ENCODE data around the gene DNAH14.
"Not testable (repeated sequence)": the region's sequence is repeated elsewhere in the genome, so short reads cannot be mapped to it uniquely, and the experiment has no call there.

DNAH14 gene

GRCh38 chr1:225329041-225329440 lies 399.6 kb downstream of the DNAH14 start:
- no peak for DNase-seq (ENCODE audit: extremely low read depth, insufficient read length)
- H3K36me3 ChIP-seq (ENCODE audit: control insufficient read depth, insufficient read depth, low read length): no peaks in the 10 kb centered on the region
- H3K27me3 ChIP-seq (replicated peaks; ENCODE audit: control insufficient read depth, insufficient read depth, low read length): no peaks in the 10 kb centered on the region
- TF ChIP-seq, protein P1, sequence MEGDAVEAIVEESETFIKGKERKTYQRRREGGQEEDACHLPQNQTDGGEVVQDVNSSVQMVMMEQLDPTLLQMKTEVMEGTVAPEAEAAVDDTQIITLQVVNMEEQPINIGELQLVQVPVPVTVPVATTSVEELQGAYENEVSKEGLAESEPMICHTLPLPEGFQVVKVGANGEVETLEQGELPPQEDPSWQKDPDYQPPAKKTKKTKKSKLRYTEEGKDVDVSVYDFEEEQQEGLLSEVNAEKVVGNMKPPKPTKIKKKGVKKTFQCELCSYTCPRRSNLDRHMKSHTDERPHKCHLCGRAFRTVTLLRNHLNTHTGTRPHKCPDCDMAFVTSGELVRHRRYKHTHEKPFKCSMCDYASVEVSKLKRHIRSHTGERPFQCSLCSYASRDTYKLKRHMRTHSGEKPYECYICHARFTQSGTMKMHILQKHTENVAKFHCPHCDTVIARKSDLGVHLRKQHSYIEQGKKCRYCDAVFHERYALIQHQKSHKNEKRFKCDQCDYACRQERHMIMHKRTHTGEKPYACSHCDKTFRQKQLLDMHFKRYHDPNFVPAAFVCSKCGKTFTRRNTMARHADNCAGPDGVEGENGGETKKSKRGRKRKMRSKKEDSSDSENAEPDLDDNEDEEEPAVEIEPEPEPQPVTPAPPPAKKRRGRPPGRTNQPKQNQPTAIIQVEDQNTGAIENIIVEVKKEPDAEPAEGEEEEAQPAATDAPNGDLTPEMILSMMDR (IDR thresholded peaks at IDR 0.05; ENCODE audit: insufficient read depth, low read length, poor library complexity, severe bottlenecking): no peak
- H3K4me3 ChIP-seq (replicated peaks; ENCODE audit: low read depth, low read length): no peak overlapping the region

GRCh38 chr1:225329996-225330395 lies 400.5 kb downstream of the DNAH14 start:
- H3K36me3 ChIP-seq (ENCODE audit: control insufficient read depth, insufficient read depth, low read length); H3K27me3 ChIP-seq (replicated peaks; ENCODE audit: control insufficient read depth, insufficient read depth, low read length); DNase-seq (ENCODE audit: extremely low read depth, insufficient read length); H3K4me3 ChIP-seq (replicated peaks; ENCODE audit: low read depth, low read length): not testable (repeated sequence)

GRCh38 chr1:225332686-225333085 lies 403.2 kb downstream of the DNAH14 start:
- Histone ChIP-seq H3K27me3 (replicated peaks; ENCODE audit: control insufficient read depth, insufficient read depth, low read length) (no peaks in the 10 kb centered on the region), H3K36me3 (ENCODE audit: control insufficient read depth, insufficient read depth, low read length) (no peaks in the 10 kb centered on the region), H3K4me3 (replicated peaks; ENCODE audit: low read depth, low read length) (no peak overlapping the region)
- DNase-seq (ENCODE audit: extremely low read depth, insufficient read length): no peak
- TF ChIP-seq, protein P1 (IDR thresholded peaks at IDR 0.05; ENCODE audit: insufficient read depth, low read length, poor library complexity, severe bottlenecking): no peak

GRCh38 chr1:225335098-225335778 lies 405.8 kb downstream of the DNAH14 start:
- H3K36me3 ChIP-seq (ENCODE audit: control insufficient read depth, insufficient read depth, low read length); H3K4me3 ChIP-seq (replicated peaks; ENCODE audit: low read depth, low read length); H3K27me3 ChIP-seq (replicated peaks; ENCODE audit: control insufficient read depth, insufficient read depth, low read length); DNase-seq (ENCODE audit: extremely low read depth, insufficient read length): not testable (repeated sequence)

- Histone ChIP-seq H3K27me3 (replicated peaks; ENCODE audit: control insufficient read depth, insufficient read depth, low read length) (no peaks in the 10 kb centered on the region), H3K36me3 (ENCODE audit: control insufficient read depth, insufficient read depth, low read length) (no peaks in the 10 kb centered on the region), H3K4me3 (replicated peaks; ENCODE audit: low read depth, low read length) (no peak overlapping the region)
- TF ChIP-seq, protein P1 (IDR thresholded peaks at IDR 0.05; ENCODE audit: insufficient read depth, low read length, poor library complexity, severe bottlenecking): no peak
- DNase-seq (ENCODE audit: extremely low read depth, insufficient read length): no peak
Measured at GRCh38 chr1:225338545-225338944, 409.1 kb downstream of the DNAH14 start.

GRCh38 chr1:225341642-225342041 lies 412.2 kb downstream of the DNAH14 start:
- Histone ChIP-seq H3K4me3 (replicated peaks; ENCODE audit: low read depth, low read length) (no peak overlapping the region), H3K27me3 (replicated peaks; ENCODE audit: control insufficient read depth, insufficient read depth, low read length) (no peaks in the 10 kb centered on the region), H3K36me3 (ENCODE audit: control insufficient read depth, insufficient read depth, low read length) (no peaks in the 10 kb centered on the region)
- TF ChIP-seq, protein P1 (IDR thresholded peaks at IDR 0.05; ENCODE audit: insufficient read depth, low read length, poor library complexity, severe bottlenecking): no peak
- no peak for DNase-seq (ENCODE audit: extremely low read depth, insufficient read length)

DNA sequence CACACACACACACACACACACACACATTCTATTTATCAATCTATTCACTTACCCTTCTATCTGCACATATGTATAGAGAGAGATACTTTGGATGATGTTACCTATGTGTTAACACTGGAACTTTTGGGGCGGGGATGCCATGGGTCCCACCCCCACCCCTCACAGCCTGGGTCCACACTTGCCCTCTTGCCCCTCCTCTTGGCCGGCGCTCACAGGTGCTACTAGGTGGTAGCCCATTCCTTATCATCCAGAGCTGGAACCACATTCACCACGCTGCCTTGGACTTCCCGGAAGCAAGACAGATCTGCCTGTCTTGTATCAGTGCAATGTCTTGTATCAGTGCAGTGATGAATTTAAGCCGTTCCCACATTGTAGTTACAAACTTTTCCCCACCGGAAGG lies 413.2 kb downstream of the DNAH14 start:
- H3K4me3 ChIP-seq (replicated peaks; ENCODE audit: low read depth, low read length): no peak overlapping the region
- no peaks in the 10 kb centered on the region for H3K27me3 ChIP-seq (replicated peaks; ENCODE audit: control insufficient read depth, insufficient read depth, low read length)
- DNase-seq (ENCODE audit: extremely low read depth, insufficient read length): no peak
- TF ChIP-seq, protein P1 (IDR thresholded peaks at IDR 0.05; ENCODE audit: insufficient read depth, low read length, poor library complexity, severe bottlenecking): no peak
- H3K36me3 ChIP-seq (ENCODE audit: control insufficient read depth, insufficient read depth, low read length): no peaks in the 10 kb centered on the region
